NCI-H1694 treated with DMSO at 0.1 percent for 48 hours (cell line): Measurements from ENCODE around the gene PTGER4.
"Not testable (repeated sequence)": the region's sequence is repeated elsewhere in the genome, so short reads cannot be mapped to it uniquely, and the experiment has no call there.

Experiments used
- DNase-seq: peaks from one replicate; lab custom pipeline; 2025; lab: John Stamatoyannopoulos, UW

PTGER4 gene

GRCh38 chr5:40689438-40689837 is 9.7 kb downstream of the PTGER4 start:
- DNase-seq, result no peak

DNA sequence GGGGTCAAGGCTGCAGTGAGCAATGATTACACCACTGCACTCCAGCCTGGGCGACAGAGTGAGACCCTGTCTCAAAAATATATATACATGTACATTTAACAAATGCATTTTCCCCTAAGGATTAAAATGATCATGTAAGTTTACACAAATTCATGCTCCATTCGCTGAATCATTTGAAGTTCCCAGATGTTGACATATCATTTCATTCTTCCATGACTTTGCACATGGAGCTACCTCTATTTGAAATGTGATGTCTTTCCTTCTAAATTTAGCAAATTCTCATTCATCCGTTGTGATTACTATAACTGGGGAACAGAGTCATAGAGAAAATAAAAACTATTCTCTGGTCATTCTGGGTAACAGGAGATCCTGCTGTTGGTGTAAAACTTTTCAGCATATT is 10.6 kb downstream of the PTGER4 start:
- DNase-seq, result no peak

DNA sequence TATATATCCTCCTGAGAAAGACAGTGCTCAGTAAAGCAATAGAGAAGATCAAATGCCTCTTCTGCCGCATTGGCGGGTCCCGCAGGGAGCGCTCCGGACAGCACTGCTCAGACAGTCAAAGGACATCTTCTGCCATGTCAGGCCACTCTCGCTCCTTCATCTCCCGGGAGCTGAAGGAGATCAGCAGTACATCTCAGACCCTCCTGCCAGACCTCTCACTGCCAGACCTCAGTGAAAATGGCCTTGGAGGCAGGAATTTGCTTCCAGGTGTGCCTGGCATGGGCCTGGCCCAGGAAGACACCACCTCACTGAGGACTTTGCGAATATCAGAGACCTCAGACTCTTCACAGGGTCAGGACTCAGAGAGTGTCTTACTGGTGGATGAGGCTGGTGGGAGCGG is 12.2 kb downstream of the PTGER4 start:
- no peak for DNase-seq

GRCh38 chr5:40694433-40694832 is 14.7 kb downstream of the PTGER4 start:
- DNase-seq, result no peak

GRCh38 chr5:40700116-40700782 is 20.5 kb downstream of the PTGER4 start:
- DNase-seq, result no peak

DNA sequence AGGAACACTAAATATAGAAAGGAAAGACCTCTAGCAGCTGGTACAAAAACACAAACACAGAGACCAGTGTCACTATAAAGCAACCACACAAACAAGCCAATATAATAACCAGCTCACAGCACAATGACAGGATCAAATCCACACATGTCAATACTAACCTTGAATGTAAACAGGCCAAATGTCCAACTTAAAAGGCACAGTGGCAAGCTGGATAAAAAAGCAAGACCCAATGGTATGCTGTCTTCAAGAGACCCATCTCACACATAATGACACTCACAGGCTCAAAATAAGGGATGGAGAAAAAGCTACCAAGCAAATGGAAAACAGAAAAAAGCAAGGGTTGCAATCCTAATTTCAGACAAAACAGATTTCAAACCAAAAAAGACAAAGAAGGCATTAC is 22.3 kb downstream of the PTGER4 start:
- not testable (repeated sequence) for DNase-seq

DNA sequence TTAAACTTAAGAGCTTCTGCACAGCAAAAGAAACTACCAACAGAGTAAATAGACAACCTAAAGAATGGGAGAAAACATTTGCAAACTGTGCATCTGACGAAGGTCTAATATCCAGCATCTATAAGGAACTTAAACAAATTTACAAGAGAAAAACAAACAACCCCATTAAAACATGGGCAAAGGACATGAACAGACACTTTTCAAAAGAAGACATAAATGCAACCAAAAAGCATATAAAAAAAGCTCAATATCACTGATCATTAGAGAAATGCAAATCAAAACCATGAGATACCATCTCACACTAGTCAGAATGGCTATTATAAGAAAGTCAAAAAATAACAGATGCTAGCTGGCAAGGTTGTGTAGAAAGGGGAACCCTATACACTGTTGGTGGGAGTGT is 25.8 kb downstream of the PTGER4 start:
- DNase-seq, result not testable (repeated sequence)

- DNase-seq, result not testable (repeated sequence)
These were observed 30.9 kb downstream of the PTGER4 start for GRCh38 chr5:40710575-40710974.

DNA sequence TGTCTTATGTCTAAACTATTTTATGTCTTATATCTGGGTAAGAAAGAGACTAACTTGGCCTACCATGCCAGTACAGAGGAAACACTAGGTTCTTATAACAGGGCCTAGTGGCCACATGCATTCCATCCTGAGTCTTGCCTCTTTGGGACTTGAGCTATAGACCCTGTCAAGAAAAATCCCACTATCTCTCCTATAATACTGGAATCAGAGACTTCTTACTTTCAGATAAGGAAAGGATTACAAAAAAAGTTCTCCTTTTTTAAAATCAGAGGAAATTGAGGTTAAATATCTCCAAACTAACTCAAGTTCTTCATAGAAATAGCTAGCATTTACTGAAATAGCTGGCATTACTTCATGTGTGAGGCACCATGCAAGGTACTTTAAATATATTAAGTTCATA is 34.3 kb downstream of the PTGER4 start:
- no peak for DNase-seq

DNA sequence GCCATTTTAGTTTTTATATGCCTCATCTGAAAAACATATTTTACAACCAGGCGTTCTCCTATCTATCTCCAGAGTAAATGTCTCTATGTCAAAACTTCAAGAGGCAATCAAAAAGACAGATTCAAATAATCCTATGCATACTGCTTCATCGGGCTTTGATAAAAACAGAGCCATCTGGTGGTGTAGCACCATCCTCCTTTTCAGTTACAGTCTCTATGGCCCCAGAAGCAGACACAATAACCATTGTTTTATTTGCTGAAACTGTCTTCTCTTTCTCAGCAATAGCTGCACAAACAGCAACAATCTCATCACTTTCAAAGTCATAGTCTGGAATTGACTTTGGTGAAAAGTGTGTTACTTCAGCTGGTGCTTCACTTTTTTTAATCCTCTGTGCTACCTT is 36.3 kb downstream of the PTGER4 start:
- peak; percentile 11 for DNase-seq

GRCh38 chr5:40716590-40716989 is 36.9 kb downstream of the PTGER4 start:
- no peak for DNase-seq

DNA sequence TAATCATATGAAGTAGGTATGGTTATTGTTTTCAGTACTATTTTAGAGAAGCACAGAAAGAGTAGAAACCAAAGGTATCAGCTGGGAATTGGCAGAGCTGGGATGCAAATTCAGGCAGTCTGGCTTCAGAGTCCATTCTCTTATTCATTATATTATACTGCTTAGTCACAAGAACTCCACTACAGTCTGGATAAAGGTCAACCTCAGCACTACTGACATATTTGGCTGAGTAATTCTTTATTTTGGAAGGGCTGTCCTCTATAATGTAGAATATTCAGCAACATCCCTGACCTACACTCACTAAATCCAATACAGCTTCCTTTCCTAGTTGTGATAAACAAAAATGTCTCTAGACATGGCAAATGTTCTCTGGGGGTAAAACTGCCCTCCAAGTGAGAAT is 37.6 kb downstream of the PTGER4 start:
- DNase-seq, result no peak

GRCh38 chr5:40720069-40720468 is 40.4 kb downstream of the PTGER4 start:
- DNase-seq, result no peak

DNA sequence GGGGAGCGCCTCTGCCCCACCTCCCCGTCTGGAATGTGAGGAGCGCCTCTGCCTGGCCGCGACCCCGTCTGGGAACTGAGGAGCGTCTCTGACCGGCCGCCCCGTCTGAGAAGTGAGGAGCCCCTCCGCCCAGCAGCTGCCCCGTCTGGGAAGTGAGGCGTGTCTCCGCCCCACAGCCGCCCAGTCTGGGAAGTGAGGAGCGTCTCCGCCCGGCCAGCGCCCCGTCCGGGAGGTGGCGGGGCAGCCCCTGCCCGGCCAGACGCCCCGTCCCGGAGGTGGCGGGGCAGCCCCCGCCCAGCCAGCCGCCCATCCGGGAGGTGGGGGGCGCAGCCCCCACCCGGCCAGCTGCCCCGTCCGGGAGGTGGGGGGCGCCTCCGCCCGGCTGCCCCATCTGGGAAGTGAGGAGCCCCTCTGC is 42.8 kb downstream of the PTGER4 start:
- not testable (repeated sequence) for DNase-seq

DNA sequence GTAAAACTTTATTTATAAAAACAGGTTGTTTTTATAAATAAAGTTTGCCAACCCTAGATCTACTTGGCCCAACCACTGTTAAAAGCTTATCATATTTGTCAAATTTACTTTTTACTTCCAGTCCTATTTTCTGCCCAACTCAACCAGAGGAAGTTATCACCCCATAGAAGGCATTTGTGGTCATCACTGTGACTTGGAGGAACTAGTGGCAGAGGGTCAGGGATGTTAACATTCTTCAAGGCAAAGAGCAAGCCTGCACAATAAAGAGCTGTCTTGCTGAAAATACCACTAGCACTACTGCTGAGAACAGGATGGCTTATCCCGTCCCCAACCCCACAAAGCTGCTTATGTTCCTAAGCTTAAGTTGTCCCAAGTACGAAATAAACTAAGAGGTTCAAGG is 53.7 kb downstream of the PTGER4 start:
- DNase-seq, result no peak

DNA sequence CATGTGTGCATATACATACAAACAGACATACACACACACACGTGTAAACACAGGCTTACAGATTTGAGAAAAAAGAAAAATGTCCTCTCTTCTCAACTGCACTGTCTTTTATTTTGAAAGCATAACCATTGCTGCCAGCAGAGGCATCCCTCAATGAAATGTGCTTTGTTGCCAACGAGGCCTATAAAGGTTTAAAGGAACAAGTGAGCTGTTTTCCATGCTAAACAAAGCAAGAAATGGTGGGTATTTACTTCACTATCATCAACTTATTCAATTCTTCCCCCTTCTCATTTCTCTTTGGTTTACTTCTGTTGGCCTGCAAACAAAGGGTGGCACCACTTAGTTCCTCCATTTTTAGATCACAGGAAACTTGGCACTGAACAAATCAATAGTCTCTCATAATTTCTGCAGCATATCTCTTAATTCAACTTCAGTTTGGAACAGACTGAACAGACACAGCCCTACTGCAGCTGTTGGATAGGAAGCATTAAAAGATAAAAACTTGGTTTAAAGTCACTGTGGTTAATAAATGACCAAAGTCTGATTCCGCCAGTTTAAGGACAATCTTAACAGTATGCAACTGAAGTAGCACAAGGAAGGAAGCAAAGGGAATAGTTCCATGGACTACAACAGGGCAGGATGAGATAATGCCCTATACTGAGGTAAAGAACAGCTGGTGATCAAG is 54.3 kb downstream of the PTGER4 start:
- DNase-seq, result no peak

GRCh38 chr5:40734986-40735385 is 55.3 kb downstream of the PTGER4 start:
- no peak for DNase-seq

GRCh38 chr5:40735609-40736008 is 55.9 kb downstream of the PTGER4 start:
- DNase-seq, result no peak

- peak; percentile 51 for DNase-seq
These were observed 56.6 kb downstream of the PTGER4 start for GRCh38 chr5:40736103-40736875.

DNA sequence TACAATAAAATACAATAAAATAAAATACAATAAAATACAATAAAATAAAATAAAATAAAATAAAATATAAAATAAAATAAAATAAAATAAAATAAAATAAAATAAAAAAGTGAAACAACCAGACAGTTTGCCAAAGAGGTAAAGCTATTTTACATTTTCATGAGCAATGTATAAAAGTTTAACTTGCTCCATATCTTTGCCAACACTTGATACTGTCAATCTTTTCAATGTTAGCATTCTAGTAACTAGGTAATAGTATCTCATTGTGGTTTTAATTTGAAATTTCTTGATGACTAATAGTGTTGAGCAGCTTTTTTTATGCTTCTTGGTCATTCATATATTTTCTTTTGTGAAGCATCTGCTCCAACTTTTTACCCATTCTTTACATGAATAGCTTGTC is 58.8 kb downstream of the PTGER4 start:
- no peak for DNase-seq
